Spinal cord (tissue), 10 donors: ENCODE measurements around the gene OR4C5. TPM values are rescaled to one million over a fixed set of nuclear protein-coding genes. Genes with fewer than 3 reads are reported as not detected.
"Not testable (repeated sequence)": the region's sequence is repeated elsewhere in the genome, so short reads cannot be mapped to it uniquely, and the experiment has no call there.

Experiments
- DNase-seq, 6 donors: peaks; one replicate each; pipeline versions ENCODE4 v3.0.0 to v3.0.0-alpha.2; 2013 to 2015; ENCODE audit warnings: low spot score in 6 of 6, low read depth in 4 of 6
- H3K27ac ChIP-seq: one replicate; pipeline ENCODE4 v1.5.1; 2013; ENCODE audit warnings: low read depth, low read length, control low read depth
- H3K27me3 ChIP-seq: one replicate; pipeline ENCODE4 v1.6.1; 2013; ENCODE audit warnings: low read length; ENCODE audit not compliant: control insufficient read depth, insufficient read depth
- H3K36me3 ChIP-seq: one replicate; pipeline ENCODE4 v1.6.1; 2013; ENCODE audit warnings: low read length; ENCODE audit not compliant: control insufficient read depth, insufficient read depth
- H3K4me1 ChIP-seq: one replicate; pipeline ENCODE4 v1.6.1; 2013; ENCODE audit warnings: low read length; ENCODE audit not compliant: control insufficient read depth, insufficient read depth
- H3K4me3 ChIP-seq: one replicate; pipeline ENCODE4 v1.5.1; 2013; ENCODE audit warnings: low read depth, low read length, control low read depth
- H3K9me3 ChIP-seq: one replicate; pipeline ENCODE4 v1.6.1; 2013; ENCODE audit warnings: low read length; ENCODE audit not compliant: control insufficient read depth, insufficient read depth
- WGBS: methylation state at CpG from one replicate; pipeline ENCODE4 v1.1.5; 2013; ENCODE audit warnings: missing lambda C conversion rate; ENCODE audit not compliant: insufficient coverage; 5-methylcytosine and 5-hydroxymethylcytosine counted together
- polyA plus RNA-seq, 2 donors: library from polyadenylated mRNA; unstranded; fragments of 120-200 nt; gene quantifications; one replicate each; pipeline ENCODE4 v1.2.1, GENCODE V29; 2013; ENCODE audit not compliant: insufficient read length in 2 of 2
- total RNA-seq, 2 donors: library from RNA; depleted of rRNA in 1 of 2; stranded (reverse); fragments of 120-200 nt in 1 of 2; fragments of >200 nt in 1 of 2; gene quantifications; one replicate each; pipeline versions ENCODE4 v1.2.3 to v1.2.4, GENCODE V29; 2013 to 2014
- donor health status: healthy.

OR4C5 gene
- total and polyA plus RNA-seq, 4 donors, result not detected

- H3K27me3 ChIP-seq, H3K4me3 ChIP-seq, H3K9me3 ChIP-seq, H3K36me3 ChIP-seq, H3K27ac ChIP-seq, H3K4me1 ChIP-seq, DNase-seq: not testable (repeated sequence)
- 83% methylated on average over 1 of the region's 2 CpGs for WGBS
These were observed 46.5 kb downstream of the OR4C5 start for GRCh38 chr11:48319813-48320212.

Other genes starting within 250 kb of the OR4C5 start
- not detected for gene OR4B1, start 149.7 kb downstream of the OR4C5 start, total RNA-seq
- gene OR4B1, start 149.7 kb downstream of the OR4C5 start, polyA plus RNA-seq, result not detected
- gene OR4X2, start 121.4 kb downstream of the OR4C5 start, total RNA-seq, result under 1 TPM in 1 of 2 donors, not detected in 1; 0.20 TPM
- gene OR4X2, start 121.4 kb downstream of the OR4C5 start, polyA plus RNA-seq, result not detected
- not detected for gene OR4X1, start 102.6 kb downstream of the OR4C5 start, total RNA-seq
- not detected for gene OR4X1, start 102.6 kb downstream of the OR4C5 start, polyA plus RNA-seq
- not detected for gene OR4S1, start 60.2 kb downstream of the OR4C5 start, total RNA-seq
- gene OR4S1, start 60.2 kb downstream of the OR4C5 start, polyA plus RNA-seq, result not detected
- not detected for gene OR4C3, start 41.5 kb downstream of the OR4C5 start, total RNA-seq
- not detected for gene OR4C3, start 41.5 kb downstream of the OR4C5 start, polyA plus RNA-seq
- gene OR4A47, start 122.3 kb upstream of the OR4C5 start, total RNA-seq, result not detected
- not detected for gene OR4A47, start 122.3 kb upstream of the OR4C5 start, polyA plus RNA-seq